Measurements from ENCODE around the gene CIITA.

CIITA gene

DNA sequence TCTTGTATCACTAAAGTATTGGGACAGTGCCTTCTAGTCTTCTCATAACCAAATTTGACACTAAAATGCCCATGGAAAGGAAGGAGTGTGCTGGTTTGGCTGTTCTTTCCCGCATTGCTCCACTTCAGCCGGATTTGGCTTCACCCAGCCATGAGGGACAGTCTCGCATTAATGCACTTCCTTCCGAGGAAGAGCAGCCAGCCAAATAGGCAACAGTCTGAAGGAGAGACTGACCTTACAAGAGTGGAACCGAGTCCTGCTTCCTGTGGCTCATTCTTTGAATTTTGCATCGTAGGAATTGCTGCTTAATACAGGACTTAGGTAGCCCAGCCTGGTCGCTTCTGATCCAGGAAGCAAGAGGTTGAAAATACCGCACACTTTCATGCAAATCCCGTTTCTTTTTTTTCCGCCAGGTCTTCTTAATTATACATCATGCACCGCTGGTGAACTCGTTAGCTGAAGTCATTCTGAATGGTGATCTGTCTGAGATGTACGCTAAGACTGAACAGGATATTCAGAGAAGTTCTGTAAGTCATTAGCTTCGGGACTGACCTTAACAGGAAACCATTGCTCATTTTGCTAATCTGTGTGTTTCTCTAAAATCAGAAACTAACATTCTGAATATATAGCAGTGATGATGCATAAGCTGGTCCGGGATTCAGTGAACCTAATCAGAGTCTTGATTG lies 105.6 kb downstream of the CIITA start:
- no peak overlapping the region for H3K4me3 ChIP-seq (ENCODE audit: low read length)
- H3K23ac ChIP-seq (ENCODE audit: low read length): no peak overlapping the region
- WGBS (ENCODE audit: extremely low coverage, insufficient coverage, low lambda C conversion rate): no CpG with 5 or more reads among the region's 15 CpGs
- H3K18ac ChIP-seq (ENCODE audit: low read length): no peak overlapping the region
- no peak overlapping the region for H3K4ac ChIP-seq (ENCODE audit: low read depth, low read length)
- H3K56ac ChIP-seq (ENCODE audit: low read length): no peak overlapping the region
- H3K4me2 ChIP-seq (ENCODE audit: low read length): no peak overlapping the region
- H3K27me3 ChIP-seq (ENCODE audit: insufficient read depth, low read length, poor library complexity): no peaks in the 10 kb centered on the region
- no peak overlapping the region for H2BK15ac ChIP-seq (replicated peaks; ENCODE audit: low read depth)
- no peak overlapping the region for H2AK5ac ChIP-seq (ENCODE audit: low read length)
- no peak overlapping the region for H4K8ac ChIP-seq (ENCODE audit: low read depth, low read length)
- no peak overlapping the region for H3K27ac ChIP-seq (ENCODE audit: low read depth, low read length)
- no peak overlapping the region for H4K5ac ChIP-seq (ENCODE audit: low read length)
- H3K36me3 ChIP-seq (ENCODE audit: control insufficient read depth, insufficient read depth, low read length): no peaks in the 10 kb centered on the region
- H3K9ac ChIP-seq (ENCODE audit: low read length): no peak overlapping the region
- no peaks in the 10 kb centered on the region for H3K79me1 ChIP-seq (ENCODE audit: low read length)
- H3K79me2 ChIP-seq (ENCODE audit: control insufficient read depth, insufficient read depth, low read length): no peaks in the 10 kb centered on the region
- no peak overlapping the region for H2BK120ac ChIP-seq (ENCODE audit: low read depth, low read length)
- no peaks in the 10 kb centered on the region for H3K4me1 ChIP-seq (ENCODE audit: control insufficient read depth, low read depth, low read length)
- H2BK5ac ChIP-seq (ENCODE audit: low read length): no peak overlapping the region
- DNase-seq: no peak

DNA sequence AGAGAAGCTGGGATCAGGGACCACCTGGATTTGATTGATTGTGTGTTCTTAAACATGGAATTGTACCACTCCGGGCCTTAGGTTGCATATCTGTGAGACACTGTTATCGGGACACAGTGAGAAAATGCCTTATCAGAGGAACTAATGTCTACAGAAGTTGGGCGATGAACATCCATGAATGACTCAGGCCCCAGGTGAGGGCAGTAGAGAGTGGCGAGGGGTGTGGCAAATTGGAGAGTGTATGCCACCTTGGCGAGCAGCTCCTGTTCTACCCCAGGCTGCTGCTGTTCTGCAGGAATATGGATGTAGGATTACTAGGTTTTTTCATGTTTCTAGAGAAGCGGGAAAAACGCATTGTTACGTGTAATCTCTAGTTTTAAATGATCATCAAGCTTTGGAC lies 106.2 kb downstream of the CIITA start:
- Histone ChIP-seq H3K36me3 (ENCODE audit: control insufficient read depth, insufficient read depth, low read length) (no peaks in the 10 kb centered on the region), H3K27me3 (ENCODE audit: insufficient read depth, low read length, poor library complexity) (no peaks in the 10 kb centered on the region), H2BK15ac (replicated peaks; ENCODE audit: low read depth) (no peak overlapping the region), H2BK5ac (ENCODE audit: low read length) (no peak overlapping the region), H4K8ac (ENCODE audit: low read depth, low read length) (no peak overlapping the region), H3K18ac (ENCODE audit: low read length) (no peak overlapping the region), H3K9ac (ENCODE audit: low read length) (no peak overlapping the region), H2BK120ac (ENCODE audit: low read depth, low read length) (no peak overlapping the region), H3K79me1 (ENCODE audit: low read length) (no peaks in the 10 kb centered on the region), H3K27ac (ENCODE audit: low read depth, low read length) (no peak overlapping the region), H3K4me2 (ENCODE audit: low read length) (no peak overlapping the region), H3K4ac (ENCODE audit: low read depth, low read length) (no peak overlapping the region), H3K4me3 (ENCODE audit: low read length) (no peak overlapping the region), H3K56ac (ENCODE audit: low read length) (no peak overlapping the region), H3K23ac (ENCODE audit: low read length) (no peak overlapping the region), H3K4me1 (ENCODE audit: control insufficient read depth, low read depth, low read length) (no peaks in the 10 kb centered on the region), H3K79me2 (ENCODE audit: control insufficient read depth, insufficient read depth, low read length) (no peaks in the 10 kb centered on the region), H4K5ac (ENCODE audit: low read length) (no peak overlapping the region), H2AK5ac (ENCODE audit: low read length) (no peak overlapping the region)
- DNase-seq: no peak
- no CpG with 5 or more reads among the region's 8 CpGs for WGBS (ENCODE audit: extremely low coverage, insufficient coverage, low lambda C conversion rate)

DNA sequence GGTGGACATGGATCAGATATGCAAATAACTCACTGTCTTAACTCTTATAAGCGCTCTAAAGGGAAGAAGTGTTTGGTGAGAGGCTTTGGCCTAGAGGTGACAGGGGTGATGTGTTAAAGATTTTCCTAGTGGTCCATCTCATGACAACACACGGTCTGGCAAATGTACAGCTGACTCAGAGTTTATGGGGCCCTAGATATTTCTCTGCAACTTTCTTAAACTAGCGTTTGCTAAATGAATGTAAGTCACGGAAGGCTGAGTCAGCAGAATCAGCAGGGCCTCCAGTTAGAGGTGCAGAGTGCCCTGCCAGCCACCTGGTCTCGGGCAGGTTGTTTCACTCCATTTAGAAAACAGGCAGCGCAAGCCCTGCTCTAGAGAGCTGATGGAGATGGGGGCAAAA lies 107.5 kb downstream of the CIITA start:
- H3K18ac ChIP-seq (ENCODE audit: low read length): no peak overlapping the region
- no peak overlapping the region for H2BK15ac ChIP-seq (replicated peaks; ENCODE audit: low read depth)
- H4K5ac ChIP-seq (ENCODE audit: low read length): no peak overlapping the region
- no peak overlapping the region for H3K4me3 ChIP-seq (ENCODE audit: low read length)
- no peak overlapping the region for H2BK5ac ChIP-seq (ENCODE audit: low read length)
- H3K9ac ChIP-seq (ENCODE audit: low read length): no peak overlapping the region
- H2AK5ac ChIP-seq (ENCODE audit: low read length): no peak overlapping the region
- H2BK120ac ChIP-seq (ENCODE audit: low read depth, low read length): no peak overlapping the region
- no peaks in the 10 kb centered on the region for H3K79me1 ChIP-seq (ENCODE audit: low read length)
- no peak overlapping the region for H3K4me2 ChIP-seq (ENCODE audit: low read length)
- no peaks in the 10 kb centered on the region for H3K4me1 ChIP-seq (ENCODE audit: control insufficient read depth, low read depth, low read length)
- H3K79me2 ChIP-seq (ENCODE audit: control insufficient read depth, insufficient read depth, low read length): no peaks in the 10 kb centered on the region
- WGBS (ENCODE audit: extremely low coverage, insufficient coverage, low lambda C conversion rate): no CpG with 5 or more reads among the region's 6 CpGs
- no peaks in the 10 kb centered on the region for H3K36me3 ChIP-seq (ENCODE audit: control insufficient read depth, insufficient read depth, low read length)
- H3K27me3 ChIP-seq (ENCODE audit: insufficient read depth, low read length, poor library complexity): no peaks in the 10 kb centered on the region
- no peak overlapping the region for H4K8ac ChIP-seq (ENCODE audit: low read depth, low read length)
- no peak overlapping the region for H3K27ac ChIP-seq (ENCODE audit: low read depth, low read length)
- DNase-seq: no peak
- no peak overlapping the region for H3K56ac ChIP-seq (ENCODE audit: low read length)
- H3K4ac ChIP-seq (ENCODE audit: low read depth, low read length): no peak overlapping the region
- H3K23ac ChIP-seq (ENCODE audit: low read length): no peak overlapping the region
